ENCODE data around the gene C1orf167. TPM values are rescaled to one million over a fixed set of nuclear protein-coding genes. Genes with fewer than 3 reads are reported as not detected.

Gene C1orf167
- total and polyA plus RNA-seq, 2 of the 13 experiments (the other 11 are each of a cell fraction or from before 2014, with no cell fraction given), result not detected

DNA sequence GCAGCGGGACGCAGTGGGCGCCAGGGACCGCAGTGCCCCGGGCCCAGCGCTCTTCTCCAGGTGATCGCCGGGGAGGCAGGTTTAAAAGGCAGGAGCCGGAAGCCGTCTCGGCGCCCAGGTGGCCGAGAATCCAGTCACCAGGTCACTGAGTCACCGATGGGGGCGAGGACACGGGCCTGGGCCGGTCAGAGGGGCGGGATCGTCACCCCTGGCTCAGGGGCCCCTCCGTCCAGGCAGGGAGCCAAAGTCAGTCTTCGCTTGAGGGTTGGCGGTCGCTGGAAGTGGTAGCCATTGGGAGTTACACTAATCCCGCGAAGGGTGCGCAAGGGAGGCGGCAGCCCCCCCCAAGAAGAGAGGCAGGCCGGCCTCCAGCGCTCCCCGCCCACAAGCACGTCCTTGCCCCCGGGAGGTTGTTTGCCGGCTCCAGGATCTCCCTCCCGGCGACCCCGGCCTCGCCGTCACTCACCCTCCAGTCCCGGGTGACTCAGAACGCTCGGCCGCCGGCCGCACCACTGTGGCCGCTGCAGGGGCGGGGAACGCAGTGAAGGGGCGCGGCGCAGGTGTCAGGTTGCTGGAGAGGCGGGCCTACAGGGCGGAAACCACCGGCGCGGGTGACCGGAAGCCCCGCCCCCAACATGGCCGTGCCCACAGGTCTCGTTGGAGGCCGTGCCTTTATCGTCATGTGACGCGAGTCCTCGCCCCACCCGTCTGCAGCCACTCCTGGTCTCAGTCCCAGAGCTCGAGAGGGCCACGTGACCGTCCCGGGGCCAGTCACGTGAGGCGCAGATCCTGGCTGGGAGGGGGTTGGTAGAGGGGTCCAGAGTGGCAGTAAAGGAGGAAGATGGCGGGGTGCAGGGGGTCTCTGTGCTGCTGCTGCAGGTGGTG lies 43.7 kb downstream of the C1orf167 start, which contains the start of the genes CLCN6 and MTHFR (continued):
- peak; percentile 32; the same call in 1 of the 2 replicates for TF ChIP-seq ZNF292 (CRISPR knock-in tag; IDR thresholded peaks at IDR 0.05; ENCODE audit: borderline replicate concordance, low read depth)
- no peak for TF ChIP-seq EHMT2 (IDR thresholded peaks at IDR 0.05; ENCODE audit: borderline replicate concordance, low read depth, low read length)
- TF ChIP-seq PRMT3 (CRISPR knock-in tag; IDR thresholded peaks at IDR 0.05; ENCODE audit: borderline replicate concordance, low read depth), result no peak
- TF ChIP-seq, protein P1, sequence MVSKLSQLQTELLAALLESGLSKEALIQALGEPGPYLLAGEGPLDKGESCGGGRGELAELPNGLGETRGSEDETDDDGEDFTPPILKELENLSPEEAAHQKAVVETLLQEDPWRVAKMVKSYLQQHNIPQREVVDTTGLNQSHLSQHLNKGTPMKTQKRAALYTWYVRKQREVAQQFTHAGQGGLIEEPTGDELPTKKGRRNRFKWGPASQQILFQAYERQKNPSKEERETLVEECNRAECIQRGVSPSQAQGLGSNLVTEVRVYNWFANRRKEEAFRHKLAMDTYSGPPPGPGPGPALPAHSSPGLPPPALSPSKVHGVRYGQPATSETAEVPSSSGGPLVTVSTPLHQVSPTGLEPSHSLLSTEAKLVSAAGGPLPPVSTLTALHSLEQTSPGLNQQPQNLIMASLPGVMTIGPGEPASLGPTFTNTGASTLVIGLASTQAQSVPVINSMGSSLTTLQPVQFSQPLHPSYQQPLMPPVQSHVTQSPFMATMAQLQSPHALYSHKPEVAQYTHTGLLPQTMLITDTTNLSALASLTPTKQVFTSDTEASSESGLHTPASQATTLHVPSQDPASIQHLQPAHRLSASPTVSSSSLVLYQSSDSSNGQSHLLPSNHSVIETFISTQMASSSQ (IDR thresholded peaks at IDR 0.05; ENCODE audit: low read depth), result no peak
- TF ChIP-seq, protein P1 (CRISPR knock-in tag; IDR thresholded peaks at IDR 0.05; ENCODE audit: borderline replicate concordance), result peak; percentile 59
- TF ChIP-seq, protein P2, sequence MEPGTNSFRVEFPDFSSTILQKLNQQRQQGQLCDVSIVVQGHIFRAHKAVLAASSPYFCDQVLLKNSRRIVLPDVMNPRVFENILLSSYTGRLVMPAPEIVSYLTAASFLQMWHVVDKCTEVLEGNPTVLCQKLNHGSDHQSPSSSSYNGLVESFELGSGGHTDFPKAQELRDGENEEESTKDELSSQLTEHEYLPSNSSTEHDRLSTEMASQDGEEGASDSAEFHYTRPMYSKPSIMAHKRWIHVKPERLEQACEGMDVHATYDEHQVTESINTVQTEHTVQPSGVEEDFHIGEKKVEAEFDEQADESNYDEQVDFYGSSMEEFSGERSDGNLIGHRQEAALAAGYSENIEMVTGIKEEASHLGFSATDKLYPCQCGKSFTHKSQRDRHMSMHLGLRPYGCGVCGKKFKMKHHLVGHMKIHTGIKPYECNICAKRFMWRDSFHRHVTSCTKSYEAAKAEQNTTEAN (CRISPR knock-in tag; conservative IDR thresholded peaks at IDR 0.05), result peak; percentile 51; the same call in 1 of the 2 replicates
- TF ChIP-seq ZNF34 (CRISPR knock-in tag; IDR thresholded peaks at IDR 0.05; ENCODE audit: borderline replicate concordance), result 0 out of 2 replicates have a peak, but pooled peaks have one; percentile 65
- TF ChIP-seq SRY (CRISPR knock-in tag; IDR thresholded peaks at IDR 0.05), result peak; percentile 72; the same call in 1 of the 2 replicates
- TF ChIP-seq ZNF615 (CRISPR knock-in tag; IDR thresholded peaks at IDR 0.05; ENCODE audit: borderline replicate concordance), result no peak; the same call in 1 of the 2 replicates
- TF ChIP-seq ZNF224 (CRISPR knock-in tag; IDR thresholded peaks at IDR 0.05), result peak; percentile 91
- peak; percentile 72 for TF ChIP-seq FOXK1 (CRISPR knock-in tag; IDR thresholded peaks at IDR 0.05; ENCODE audit: borderline replicate concordance, low read depth)
- no peak for TF ChIP-seq TBL1XR1 (IDR thresholded peaks at IDR 0.05; ENCODE audit: borderline replicate concordance, low read length, partially characterized antibody)
- TF ChIP-seq ZNF816 (CRISPR knock-in tag; IDR thresholded peaks at IDR 0.05; ENCODE audit: borderline replicate concordance), result no peak; the same call in 1 of the 2 replicates
- TF ChIP-seq MEIS2 (CRISPR knock-in tag; IDR thresholded peaks at IDR 0.05), result peak; percentile 56
- TF ChIP-seq, protein P3, sequence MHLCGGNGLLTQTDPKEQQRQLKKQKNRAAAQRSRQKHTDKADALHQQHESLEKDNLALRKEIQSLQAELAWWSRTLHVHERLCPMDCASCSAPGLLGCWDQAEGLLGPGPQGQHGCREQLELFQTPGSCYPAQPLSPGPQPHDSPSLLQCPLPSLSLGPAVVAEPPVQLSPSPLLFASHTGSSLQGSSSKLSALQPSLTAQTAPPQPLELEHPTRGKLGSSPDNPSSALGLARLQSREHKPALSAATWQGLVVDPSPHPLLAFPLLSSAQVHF (CRISPR knock-in tag; IDR thresholded peaks at IDR 0.05), result 0 out of 2 replicates have a peak, but pooled peaks have one; percentile 13
- peak; percentile 31; the same call in 1 of the 2 replicates for TF ChIP-seq NCOA2 (CRISPR knock-in tag; IDR thresholded peaks at IDR 0.05)
- no peak for TF ChIP-seq ZNF883 (CRISPR knock-in tag; IDR thresholded peaks at IDR 0.05; ENCODE audit: not compliant biosample characterization)
- TF ChIP-seq FOXP1 (IDR thresholded peaks at IDR 0.05), result no peak
- 0 out of 2 replicates have a peak, but pooled peaks have one; percentile 28 for TF ChIP-seq FOXP1 (CRISPR knock-in tag; IDR thresholded peaks at IDR 0.05)
- TF ChIP-seq ARHGAP35 (CRISPR knock-in tag; IDR thresholded peaks at IDR 0.05; ENCODE audit: borderline replicate concordance), result peak; percentile 40; the same call in 1 of the 2 replicates
- peak; percentile 67; the same call in 1 of the 2 replicates for TF ChIP-seq REPIN1 (CRISPR knock-in tag; IDR thresholded peaks at IDR 0.05; ENCODE audit: borderline replicate concordance, low read depth)

Measured in HepG2 (cell line).